22Rv1 (cell line): ENCODE results near the gene ERVK3-1.
"Not testable (repeated sequence)": the region's sequence is repeated elsewhere in the genome, so short reads cannot be mapped to it uniquely, and the experiment has no call there.

Experiments
- H3K27ac ChIP-seq: fragments of 450-650 bp; 2 replicates; pipeline ENCODE4 v1.5.1; 2017
- CTCF ChIP-seq: fragments of 450-650 bp; IDR thresholded peaks from 2 replicates; pipeline ENCODE4 v1.5.1; 2017; ENCODE audit warnings: mild to moderate bottlenecking
- ZFX ChIP-seq: fragments of 450-650 bp; IDR thresholded peaks from 2 replicates; pipeline ENCODE4 v1.6.1; 2017; ENCODE audit warnings: antibody characterized with exemption, borderline replicate concordance

The ERVK3-1 gene

GRCh38 chr19:58304748-58305064 lies 471 bp upstream of the ERVK3-1 start:
- H3K27ac ChIP-seq: peak overlapping the region; percentile 85
- no peak for TF ChIP-seq CTCF
- TF ChIP-seq ZFX: no peak

GRCh38 chr19:58305932-58306323 lies 751 bp downstream of the ERVK3-1 start:
- peak overlapping the region; percentile 85 for H3K27ac ChIP-seq
- TF ChIP-seq ZFX (no peak), CTCF (no peak)

GRCh38 chr19:58307736-58308135 lies 2.6 kb downstream of the ERVK3-1 start:
- H3K27ac ChIP-seq: no peak overlapping the region
- TF ChIP-seq ZFX (no peak), CTCF (no peak)

- TF ChIP-seq CTCF: peak; percentile 73
- H3K27ac ChIP-seq: not testable (repeated sequence)
These were observed 5.5 kb downstream of the ERVK3-1 start for GRCh38 chr19:58310685-58311084.

- no peak overlapping the region for H3K27ac ChIP-seq
- no peak for TF ChIP-seq CTCF
- TF ChIP-seq ZFX: no peak
These were observed 6.2 kb downstream of the ERVK3-1 start for GRCh38 chr19:58311345-58311865.

- H3K27ac ChIP-seq: peak overlapping the region; percentile 50
- TF ChIP-seq ZFX (no peak), CTCF (no peak)
These were observed 10.4 kb downstream of the ERVK3-1 start for GRCh38 chr19:58315580-58315979.

GRCh38 chr19:58317476-58318072 lies 12.4 kb downstream of the ERVK3-1 start:
- no peak for TF ChIP-seq ZFX
- TF ChIP-seq CTCF: no peak
- H3K27ac ChIP-seq: no peak overlapping the region
